Testis (tissue), 3 donors: ENCODE measurements around the gene PPARD. TPM values are rescaled to one million over a fixed set of nuclear protein-coding genes. Genes with fewer than 3 reads are reported as not detected.

Experiments used
- DNase-seq: peaks from one replicate; pipeline ENCODE4 v3.0.0-alpha.2; 2019
- H3K27ac ChIP-seq, 2 donors: fragments of 200-600 bp; sonication (generic); one replicate each; pipeline ENCODE4 v1.5.1; 2019
- H3K27me3 ChIP-seq: fragments of 200-600 bp; sonication (generic); one replicate; pipeline ENCODE4 v1.5.1; 2019
- H3K36me3 ChIP-seq: fragments of 200-600 bp; sonication (generic); one replicate; pipeline ENCODE4 v1.5.1; 2017; ENCODE audit warnings: low read depth; ENCODE audit errors: missing control alignments
- H3K4me1 ChIP-seq: fragments of 200-600 bp; sonication (generic); one replicate; pipeline ENCODE4 v1.5.1; 2019
- H3K4me3 ChIP-seq, 2 donors: fragments of 200-600 bp; sonication (generic); one replicate each; pipeline ENCODE4 v1.5.1; 2017 to 2019
- H3K9me3 ChIP-seq: fragments of 200-600 bp; sonication (generic); one replicate; pipeline ENCODE4 v1.5.1; 2017
- CTCF ChIP-seq, 3 experiments: fragments of 450-650 bp in 2 of 3; fragments of 200-600 bp in 1 of 3; sonication (generic) in 1 of 3; IDR thresholded peaks; one replicate each; pipeline ENCODE4 v1.5.1; 2016 to 2019; ENCODE audit warnings: antibody characterized with exemption in 3 of 3, mild to moderate bottlenecking in 2 of 3, moderate library complexity in 1 of 3
- POLR2A ChIP-seq: fragments of 450-650 bp; IDR thresholded peaks from one replicate; pipeline ENCODE4 v1.6.1; 2017; ENCODE audit warnings: antibody characterized with exemption, mild to moderate bottlenecking, moderate library complexity
- WGBS, 2 donors: methylation state at CpG; one replicate each; pipeline ENCODE4 v1.1.5; 2018; 5-methylcytosine and 5-hydroxymethylcytosine counted together
- intact Hi-C: fragments of 100-400 bp; cut with DNase I; formaldehyde crosslinking; loops from one replicate; pipeline ENCODE4 v1.15.1; 2023; ENCODE audit warnings: low total_unique reads
- polyA plus RNA-seq: library from polyadenylated mRNA; stranded (reverse); fragments of 350-450 nt; fragmentation: Illumina TruSeq; extraction: RNeasy Lipid Tissue Mini Kit (QIAGEN cat#74804); gene quantifications from one replicate; pipeline ENCODE4 v1.2.3, GENCODE V29; 2014; ENCODE audit warnings: low read depth, low replicate concordance; ENCODE audit not compliant: insufficient read depth
- total RNA-seq, 2 donors: library from RNA; depleted of rRNA; stranded (reverse); fragments of >200 nt; gene quantifications; one replicate each; pipeline ENCODE4 v1.2.3, GENCODE V29; 2016

Gene PPARD
- total and polyA plus RNA-seq, 3 donors from 2014 or later, result 21.0 to 23.0 (median 21.5) TPM

- H3K9me3 ChIP-seq, result no peaks in the 10 kb centered on the region
- TF ChIP-seq CTCF (IDR thresholded peaks at IDR 0.05) (no peak), POLR2A (no peak)
- H3K4me1 ChIP-seq, result no peaks in the 10 kb centered on the region
- H3K36me3 ChIP-seq, result no peaks in the 10 kb centered on the region
- no peaks in the 10 kb centered on the region for H3K27me3 ChIP-seq
- no peak overlapping the region for H3K4me3 ChIP-seq
- no peak overlapping the region for H3K27ac ChIP-seq
- 68 to 80% methylated on average over 8 of the region's 8 CpGs for WGBS, 2 donors
- DNase-seq, result peak; percentile 45
- intact Hi-C loops, result no loop called here
Observed at GRCh38 chr6:35370124-35370741, 27.9 kb downstream of the PPARD start.

- H3K4me1 ChIP-seq, result no peaks in the 10 kb centered on the region
- no peaks in the 10 kb centered on the region for H3K36me3 ChIP-seq
- WGBS, 2 donors, result 81 to 85% methylated on average over 9 of the region's 9 CpGs
- no peaks in the 10 kb centered on the region for H3K9me3 ChIP-seq
- H3K27ac ChIP-seq, result no peak overlapping the region
- TF ChIP-seq CTCF (IDR thresholded peaks at IDR 0.05) (no peak), POLR2A (no peak)
- no peak for DNase-seq
- no peaks in the 10 kb centered on the region for H3K27me3 ChIP-seq
- no peak overlapping the region for H3K4me3 ChIP-seq
- intact Hi-C loops, result no loop called here
Observed at GRCh38 chr6:35370785-35371493, 28.6 kb downstream of the PPARD start.

- Histone ChIP-seq H3K9me3 (no peaks in the 10 kb centered on the region), H3K36me3 (no peaks in the 10 kb centered on the region), H3K27me3 (no peaks in the 10 kb centered on the region), H3K4me1 (no peaks in the 10 kb centered on the region), H3K4me3 (no peak overlapping the region), H3K27ac (no peak overlapping the region)
- TF ChIP-seq CTCF (IDR thresholded peaks at IDR 0.05), result no peak
- TF ChIP-seq POLR2A, result no peak
- no peak for DNase-seq
- intact Hi-C loops, result no loop called here
- WGBS, 2 donors, result 86 to 89% methylated on average over 8 of the region's 8 CpGs
Observed at GRCh38 chr6:35371494-35372262, 29.3 kb downstream of the PPARD start.

- intact Hi-C loops, result no loop called here
- Histone ChIP-seq H3K4me3 (no peak overlapping the region), H3K4me1 (no peaks in the 10 kb centered on the region), H3K27ac (no peak overlapping the region), H3K9me3 (no peaks in the 10 kb centered on the region), H3K27me3 (no peaks in the 10 kb centered on the region), H3K36me3 (no peaks in the 10 kb centered on the region)
- no peak for DNase-seq
- TF ChIP-seq CTCF (IDR thresholded peaks at IDR 0.05), result no peak
- no peak for TF ChIP-seq POLR2A
Observed at GRCh38 chr6:35372633-35373032, 30.3 kb downstream of the PPARD start.
